Measurements from ENCODE around the gene DEFB118. TPM values are rescaled to one million over a fixed set of nuclear protein-coding genes. Genes with fewer than 3 reads are reported as not detected.

Gene DEFB118
- total RNA-seq, 5 donors from 2014 or later (not counting 1 experiment from before 2014, with no cell fraction given), result not detected

DNA sequence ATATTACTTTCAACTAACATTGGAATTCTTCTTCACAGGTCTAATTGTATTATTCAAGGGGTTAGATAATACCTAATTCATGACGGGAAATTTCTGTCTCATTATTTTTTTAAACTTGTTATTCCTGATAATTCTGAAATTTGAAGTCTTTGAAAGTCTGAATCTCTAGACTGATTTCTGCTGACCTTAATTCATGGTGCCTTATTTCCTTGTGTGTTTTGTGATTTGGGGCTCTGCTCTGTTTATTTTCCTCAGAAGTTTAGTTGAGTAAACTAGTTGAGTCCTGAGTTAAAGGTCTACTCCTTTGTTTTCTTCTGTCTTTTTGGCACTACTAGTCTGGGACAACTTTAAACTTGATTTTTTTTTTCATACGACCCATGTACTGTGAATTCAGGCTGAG lies 5.9 kb downstream of the DEFB118 start:
- CTCF ChIA-PET, result no interaction called here
- no peaks in the 10 kb centered on the region for H3K9me3 ChIP-seq
- no CpG with 5 or more reads among the region's 2 CpGs for WGBS (ENCODE audit: insufficient coverage)

DNA sequence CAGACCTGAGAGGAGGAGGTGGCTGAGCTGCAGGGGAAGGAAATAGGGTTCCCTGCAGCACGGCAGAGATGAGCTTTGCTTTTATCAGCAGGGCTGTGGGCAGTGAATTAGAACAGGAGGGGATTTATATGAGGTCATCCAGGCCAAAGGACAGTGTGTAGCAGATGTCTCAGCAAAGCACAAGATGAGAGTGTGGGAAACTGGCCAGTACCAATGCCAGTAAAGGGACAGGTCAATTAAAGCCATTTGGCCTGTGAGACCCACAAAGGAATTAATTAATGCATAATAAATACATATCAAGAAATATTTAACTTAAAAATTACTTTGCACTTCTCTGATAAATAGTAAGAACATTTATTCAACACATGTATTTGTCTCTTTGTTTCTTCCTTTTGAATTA lies 22.1 kb downstream of the DEFB118 start, which contains the start of gene DEFB119:
Gene DEFB119, minus strand, starts transcription at position 101 of the 400 bp plus-strand sequence. CDS start 107 bp downstream, outside the sequence.
- no peak within 1 kb of the TSS for H3K27ac Mint-ChIP-seq

More for the DNA sequence above, 5.9 kb downstream of the DEFB118 start:
- Histone ChIP-seq H3K4me1 (ENCODE audit: control insufficient read depth in 1 of 2, extremely low read depth in 1 of 2, insufficient read depth in 2 of 2, low read length in 2 of 2) (no peaks in the 10 kb centered on the region), H3K27ac (ENCODE audit: low read length) (no peak overlapping the region), H3K4me3 (ENCODE audit: control insufficient read depth in 1 of 2, extremely low read depth in 1 of 2, low read length in 1 of 2) (no peak overlapping the region), H3K27me3 (replicated peaks in 1 of 2; ENCODE audit: control insufficient read depth in 2 of 2, extremely low read depth in 1 of 2, insufficient read depth in 2 of 2, low read length in 1 of 2) (no peaks in the 10 kb centered on the region), H3K36me3 (ENCODE audit: control insufficient read depth in 2 of 2, extremely low read depth in 1 of 2, insufficient read depth in 1 of 2, low read length in 1 of 2) (no peaks in the 10 kb centered on the region)
- POLR2A ChIA-PET, result no interaction called here
- H3K27ac Mint-ChIP-seq, result no peak overlapping the region
- DNase-seq (no peak), ATAC-seq (replicated peaks in 1 of 4) (no peak)
- H3K4me1 Mint-ChIP-seq, result no peaks in the 10 kb centered on the region
- no peaks in the 10 kb centered on the region for H3K36me3 Mint-ChIP-seq
- H3K4me3 Mint-ChIP-seq, result no peak overlapping the region
- H3K9me3 Mint-ChIP-seq, result peaks cover 5 to 13% (median 7%) of the 10 kb centered on the region in 3 donors
- peaks cover 3% of the 10 kb centered on the region in 2 donors for H3K27me3 Mint-ChIP-seq

DNA sequence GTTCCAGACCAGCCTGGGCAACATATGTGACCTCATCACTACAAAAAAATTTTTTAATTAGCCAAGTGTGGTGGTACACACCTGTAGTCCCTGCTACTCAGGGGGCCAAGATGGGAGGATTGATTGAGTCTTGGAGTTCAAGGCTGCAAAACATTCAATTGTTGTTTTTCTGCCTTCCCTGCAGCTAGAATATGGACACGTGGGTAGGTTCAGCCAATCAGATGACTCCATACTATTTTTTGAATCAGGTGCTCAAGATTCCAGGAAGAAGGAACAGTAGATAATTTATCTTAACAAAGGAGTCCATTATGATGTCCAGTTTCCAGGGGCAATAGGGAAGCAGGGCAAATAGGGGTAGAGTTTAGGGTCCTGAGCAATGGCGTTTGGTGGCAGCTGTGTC lies 24.4 kb downstream of the DEFB118 start:
- no peak overlapping the region for H3K27ac Mint-ChIP-seq
- DNase-seq (no peak), ATAC-seq (replicated peaks in 1 of 4) (no peak)
- no CpG with 5 or more reads among the region's 2 CpGs for WGBS (ENCODE audit: insufficient coverage)
- no peak overlapping the region for H3K4me3 Mint-ChIP-seq
- POLR2A ChIA-PET, result no interaction called here
- H3K4me3 ChIP-seq (ENCODE audit: control insufficient read depth in 1 of 2, extremely low read depth in 1 of 2, low read length in 1 of 2), result no peak overlapping the region
- H3K9me3 ChIP-seq, result no peaks in the 10 kb centered on the region
- H3K27me3 ChIP-seq (replicated peaks in 1 of 2; ENCODE audit: control insufficient read depth in 2 of 2, extremely low read depth in 1 of 2, insufficient read depth in 2 of 2, low read length in 1 of 2), result peaks cover 0 to 22% of the 10 kb centered on the region in 2 experiments
- no peaks in the 10 kb centered on the region for H3K4me1 Mint-ChIP-seq
- no peaks in the 10 kb centered on the region for H3K4me1 ChIP-seq (ENCODE audit: control insufficient read depth in 1 of 2, extremely low read depth in 1 of 2, insufficient read depth in 2 of 2, low read length in 2 of 2)
- H3K36me3 Mint-ChIP-seq, result no peaks in the 10 kb centered on the region
- no peaks in the 10 kb centered on the region for H3K36me3 ChIP-seq (ENCODE audit: control insufficient read depth in 2 of 2, extremely low read depth in 1 of 2, insufficient read depth in 1 of 2, low read length in 1 of 2)
- H3K27ac ChIP-seq (ENCODE audit: low read length), result no peak overlapping the region
- CTCF ChIA-PET, result no interaction called here
- H3K9me3 Mint-ChIP-seq, result no peaks in the 10 kb centered on the region
- peaks cover 13 to 27% of the 10 kb centered on the region in 2 donors for H3K27me3 Mint-ChIP-seq

More for the DNA sequence above, 22.1 kb downstream of the DEFB118 start, which contains the start of gene DEFB119:
- no peak within 1 kb of the TSS for H3K4me3 ChIP-seq (ENCODE audit: control insufficient read depth in 1 of 2, extremely low read depth in 1 of 2, low read length in 1 of 2)
- ChIA-PET CTCF (no interaction called here), POLR2A (no interaction called here)
- H3K36me3 ChIP-seq (ENCODE audit: control insufficient read depth in 2 of 2, extremely low read depth in 1 of 2, insufficient read depth in 1 of 2, low read length in 1 of 2), result no peaks in the 10 kb centered on the region
- Mint-ChIP-seq H3K27me3 (peaks cover 11 to 26% of the 10 kb centered on the region in 2 donors), H3K9me3 (peaks cover 0 to 8% (median 0%) of the 10 kb centered on the region in 3 donors), H3K4me1 (no peaks in the 10 kb centered on the region), H3K4me3 (no peak within 1 kb of the TSS), H3K36me3 (no peaks in the 10 kb centered on the region)
- ATAC-seq (replicated peaks in 1 of 4), result no peak
- no peaks in the 10 kb centered on the region for H3K4me1 ChIP-seq (ENCODE audit: control insufficient read depth in 1 of 2, extremely low read depth in 1 of 2, insufficient read depth in 2 of 2, low read length in 2 of 2)
- H3K9me3 ChIP-seq, result no peaks in the 10 kb centered on the region
- no peak for DNase-seq
- peaks cover 0 to 24% of the 10 kb centered on the region in 2 experiments for H3K27me3 ChIP-seq (replicated peaks in 1 of 2; ENCODE audit: control insufficient read depth in 2 of 2, extremely low read depth in 1 of 2, insufficient read depth in 2 of 2, low read length in 1 of 2)
- 54% methylated on average over 1 of the region's 1 CpG for WGBS (ENCODE audit: insufficient coverage)
- H3K27ac ChIP-seq (ENCODE audit: low read length), result no peak within 1 kb of the TSS

DNA sequence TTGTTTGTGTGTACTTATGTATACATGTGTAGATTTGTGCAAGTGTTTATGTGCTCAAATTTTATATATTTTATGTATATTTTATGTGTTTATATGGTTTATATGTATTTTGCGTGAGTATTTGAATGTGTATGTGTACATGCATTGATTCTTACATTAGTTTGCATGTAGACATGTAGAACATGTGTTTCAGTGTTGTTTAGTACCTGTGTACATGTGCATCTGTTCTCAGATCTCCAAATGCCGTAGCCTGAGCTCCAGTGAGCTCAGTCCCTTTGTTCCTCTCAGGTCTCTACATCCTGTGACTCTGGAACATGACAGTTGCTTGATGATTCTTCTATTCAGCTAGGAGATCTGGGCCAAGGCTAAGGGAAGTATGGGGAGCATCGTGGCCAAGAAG lies 26.5 kb downstream of the DEFB118 start:
- no peak overlapping the region for H3K27ac Mint-ChIP-seq
- no peaks in the 10 kb centered on the region for H3K36me3 ChIP-seq (ENCODE audit: control insufficient read depth in 2 of 2, extremely low read depth in 1 of 2, insufficient read depth in 1 of 2, low read length in 1 of 2)
- peaks cover 0 to 18% of the 10 kb centered on the region in 2 experiments for H3K27me3 ChIP-seq (replicated peaks in 1 of 2; ENCODE audit: control insufficient read depth in 2 of 2, extremely low read depth in 1 of 2, insufficient read depth in 2 of 2, low read length in 1 of 2)
- H3K27me3 Mint-ChIP-seq, result peaks cover 7 to 12% of the 10 kb centered on the region in 2 donors
- H3K4me1 Mint-ChIP-seq, result no peaks in the 10 kb centered on the region
- H3K27ac ChIP-seq (ENCODE audit: low read length), result no peak overlapping the region
- CTCF ChIA-PET, result no interaction called here
- no peak overlapping the region for H3K4me3 Mint-ChIP-seq
- no peak for ATAC-seq (replicated peaks in 1 of 4)
- POLR2A ChIA-PET, result no interaction called here
- no peaks in the 10 kb centered on the region for H3K36me3 Mint-ChIP-seq
- no peaks in the 10 kb centered on the region for H3K4me1 ChIP-seq (ENCODE audit: control insufficient read depth in 1 of 2, extremely low read depth in 1 of 2, insufficient read depth in 2 of 2, low read length in 2 of 2)
- no peaks in the 10 kb centered on the region for H3K9me3 Mint-ChIP-seq
- no peak overlapping the region for H3K4me3 ChIP-seq (ENCODE audit: control insufficient read depth in 1 of 2, extremely low read depth in 1 of 2, low read length in 1 of 2)
- 64% methylated on average over 2 of the region's 3 CpGs for WGBS (ENCODE audit: insufficient coverage)
- no peak for DNase-seq
- no peaks in the 10 kb centered on the region for H3K9me3 ChIP-seq

DNA sequence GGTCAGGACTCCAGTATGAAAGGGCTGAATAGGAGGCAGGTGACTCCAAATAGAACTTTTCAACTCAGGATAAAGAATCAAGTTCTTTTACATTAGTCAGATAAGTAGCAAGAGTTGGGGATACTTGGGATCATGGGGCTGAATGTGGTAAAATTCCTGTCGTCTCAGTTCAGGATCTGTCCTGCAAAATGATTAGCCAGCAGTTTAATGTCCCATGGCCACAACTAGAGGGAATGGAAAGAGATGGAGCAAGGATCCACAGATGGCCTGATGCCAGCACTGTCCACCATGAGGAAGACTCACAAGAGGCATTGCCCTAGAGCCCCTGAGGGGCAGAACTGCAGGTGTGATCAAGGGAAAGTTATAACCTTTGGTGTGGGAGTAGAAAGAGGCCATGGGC lies 35.5 kb downstream of the DEFB118 start:
- Mint-ChIP-seq H3K27me3 (peaks cover 12% of the 10 kb centered on the region in 2 donors), H3K36me3 (no peaks in the 10 kb centered on the region), H3K4me3 (no peak overlapping the region), H3K27ac (no peak overlapping the region), H3K9me3 (no peaks in the 10 kb centered on the region), H3K4me1 (no peaks in the 10 kb centered on the region)
- ChIA-PET POLR2A (no interaction called here), CTCF (no interaction called here)
- Histone ChIP-seq H3K27me3 (replicated peaks in 1 of 2; ENCODE audit: control insufficient read depth in 2 of 2, extremely low read depth in 1 of 2, insufficient read depth in 2 of 2, low read length in 1 of 2) (peaks cover 0 to 4% of the 10 kb centered on the region in 2 experiments), H3K36me3 (ENCODE audit: control insufficient read depth in 2 of 2, extremely low read depth in 1 of 2, insufficient read depth in 1 of 2, low read length in 1 of 2) (no peaks in the 10 kb centered on the region), H3K4me3 (ENCODE audit: control insufficient read depth in 1 of 2, extremely low read depth in 1 of 2, low read length in 1 of 2) (no peak overlapping the region), H3K9me3 (no peaks in the 10 kb centered on the region), H3K4me1 (ENCODE audit: control insufficient read depth in 1 of 2, extremely low read depth in 1 of 2, insufficient read depth in 2 of 2, low read length in 2 of 2) (no peaks in the 10 kb centered on the region), H3K27ac (ENCODE audit: low read length) (no peak overlapping the region)
- ATAC-seq (replicated peaks in 1 of 4), result no peak
- WGBS (ENCODE audit: insufficient coverage), result 45% methylated on average over 1 of the region's 1 CpG
- no peak for DNase-seq

DNA sequence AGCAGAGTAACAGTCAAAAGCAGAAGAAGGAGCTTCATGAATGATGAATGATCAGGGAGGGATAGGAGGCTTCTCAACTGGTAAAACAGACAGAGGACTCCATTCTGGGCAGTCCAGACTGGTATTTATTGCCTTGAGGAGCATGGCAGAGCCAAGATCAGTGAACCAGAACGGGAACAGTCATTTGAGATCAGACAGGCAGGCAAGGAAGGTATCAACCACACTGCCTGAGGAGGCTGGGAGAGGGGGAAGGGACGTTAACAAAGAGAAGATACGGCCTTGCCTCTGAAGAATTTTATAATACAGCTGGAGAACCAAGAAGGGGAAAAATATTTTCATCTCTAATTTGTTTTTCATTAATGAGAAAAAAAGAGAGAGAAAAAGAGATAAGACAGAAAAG lies 37.7 kb downstream of the DEFB118 start, which contains the start of gene DEFB121:
Gene DEFB121, minus strand, starts transcription at position 101 of the 400 bp plus-strand sequence. Its CDS starts 63 bp downstream, at position 38.
- Histone ChIP-seq H3K27ac (ENCODE audit: low read length) (no peak within 1 kb of the TSS), H3K4me1 (ENCODE audit: control insufficient read depth in 1 of 2, extremely low read depth in 1 of 2, insufficient read depth in 2 of 2, low read length in 2 of 2) (no peaks in the 10 kb centered on the region), H3K4me3 (ENCODE audit: control insufficient read depth in 1 of 2, extremely low read depth in 1 of 2, low read length in 1 of 2) (no peak within 1 kb of the TSS), H3K27me3 (replicated peaks in 1 of 2; ENCODE audit: control insufficient read depth in 2 of 2, extremely low read depth in 1 of 2, insufficient read depth in 2 of 2, low read length in 1 of 2) (peaks cover 0 to 4% of the 10 kb centered on the region in 2 experiments), H3K9me3 (no peaks in the 10 kb centered on the region), H3K36me3 (ENCODE audit: control insufficient read depth in 2 of 2, extremely low read depth in 1 of 2, insufficient read depth in 1 of 2, low read length in 1 of 2) (no peaks in the 10 kb centered on the region)
- POLR2A ChIA-PET, result no interaction called here
- no peaks in the 10 kb centered on the region for H3K4me1 Mint-ChIP-seq
- peaks cover 0 to 4% (median 0%) of the 10 kb centered on the region in 3 donors for H3K9me3 Mint-ChIP-seq
- DNase-seq (no peak), ATAC-seq (replicated peaks in 1 of 4) (no peak)
- peaks cover 8 to 9% of the 10 kb centered on the region in 2 donors for H3K27me3 Mint-ChIP-seq
- no peak within 1 kb of the TSS for H3K27ac Mint-ChIP-seq
- CTCF ChIA-PET, result no interaction called here
- WGBS (ENCODE audit: insufficient coverage), result 11% methylated on average over 1 of the region's 3 CpGs
- no peak within 1 kb of the TSS for H3K4me3 Mint-ChIP-seq
- H3K36me3 Mint-ChIP-seq, result no peaks in the 10 kb centered on the region

DNA sequence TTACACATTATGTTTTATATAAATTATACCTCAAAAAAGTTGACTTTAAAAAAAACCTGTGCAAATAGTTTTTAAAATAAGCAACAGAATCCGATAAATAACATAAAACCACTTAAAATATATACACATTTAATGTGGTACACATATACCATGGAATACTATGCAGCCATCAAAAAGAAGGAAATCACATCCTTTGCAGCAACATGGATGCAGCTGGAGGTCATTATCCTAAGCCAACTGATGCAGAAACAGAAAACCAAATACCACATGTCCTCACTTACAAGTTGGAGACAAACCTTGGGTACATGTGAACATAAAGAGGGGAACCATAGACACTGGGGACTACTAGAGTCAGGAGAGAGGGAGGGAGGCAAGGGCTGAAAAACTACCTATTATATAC lies 41.6 kb downstream of the DEFB118 start:
- Mint-ChIP-seq H3K27me3 (peaks cover 16 to 17% of the 10 kb centered on the region in 2 donors), H3K36me3 (no peaks in the 10 kb centered on the region), H3K4me1 (no peaks in the 10 kb centered on the region), H3K27ac (no peak overlapping the region), H3K4me3 (no peak overlapping the region), H3K9me3 (peaks cover 0 to 4% (median 0%) of the 10 kb centered on the region in 3 donors)
- no peak for DNase-seq
- H3K27ac ChIP-seq (ENCODE audit: low read length), result no peak overlapping the region
- CTCF ChIA-PET, result no interaction called here
- H3K4me3 ChIP-seq (ENCODE audit: control insufficient read depth in 1 of 2, extremely low read depth in 1 of 2, low read length in 1 of 2), result no peak overlapping the region
- POLR2A ChIA-PET, result no interaction called here
- H3K36me3 ChIP-seq (ENCODE audit: control insufficient read depth in 2 of 2, extremely low read depth in 1 of 2, insufficient read depth in 1 of 2, low read length in 1 of 2), result no peaks in the 10 kb centered on the region
- no peaks in the 10 kb centered on the region for H3K9me3 ChIP-seq
- peaks cover 0 to 4% of the 10 kb centered on the region in 2 experiments for H3K27me3 ChIP-seq (replicated peaks in 1 of 2; ENCODE audit: control insufficient read depth in 2 of 2, extremely low read depth in 1 of 2, insufficient read depth in 2 of 2, low read length in 1 of 2)
- no CpG with 5 or more reads among the region's 1 CpG for WGBS (ENCODE audit: insufficient coverage)
- ATAC-seq (replicated peaks in 1 of 4), result no peak
- H3K4me1 ChIP-seq (ENCODE audit: control insufficient read depth in 1 of 2, extremely low read depth in 1 of 2, insufficient read depth in 2 of 2, low read length in 2 of 2), result no peaks in the 10 kb centered on the region
